ENCODE measurements around the gene CEP41.
"Not testable (repeated sequence)": the region's sequence is repeated elsewhere in the genome, so short reads cannot be mapped to it uniquely, and the experiment has no call there.

The CEP41 gene

DNA sequence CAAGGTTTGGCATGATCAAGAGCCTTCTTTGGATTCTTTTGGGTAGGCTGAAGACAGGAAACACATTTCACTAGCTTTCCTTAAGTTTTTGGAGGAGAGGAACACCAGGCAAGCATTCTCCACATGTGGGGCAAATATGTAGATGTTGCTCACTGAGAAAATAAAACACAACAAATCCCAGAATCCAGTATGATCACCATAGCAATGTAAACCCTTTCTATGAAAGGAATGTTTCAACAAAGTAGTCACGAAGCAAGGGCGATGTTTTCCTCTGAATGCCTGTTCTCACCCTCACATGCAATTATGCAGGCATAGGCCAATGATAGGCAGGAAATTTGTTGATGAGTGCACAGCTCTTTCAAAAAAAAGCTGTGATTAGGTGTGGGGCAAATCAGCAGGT is 20.5 kb upstream of the CEP41 start:
- DNase-seq (ENCODE audit: low spot score) = no peak

- no peak for DNase-seq (ENCODE audit: low spot score)
Observed at GRCh38 chr7:130458257-130458656, 17.4 kb upstream of the CEP41 start.

- DNase-seq (ENCODE audit: low spot score) = no peak
Observed at GRCh38 chr7:130454959-130455358, 14.1 kb upstream of the CEP41 start.

DNA sequence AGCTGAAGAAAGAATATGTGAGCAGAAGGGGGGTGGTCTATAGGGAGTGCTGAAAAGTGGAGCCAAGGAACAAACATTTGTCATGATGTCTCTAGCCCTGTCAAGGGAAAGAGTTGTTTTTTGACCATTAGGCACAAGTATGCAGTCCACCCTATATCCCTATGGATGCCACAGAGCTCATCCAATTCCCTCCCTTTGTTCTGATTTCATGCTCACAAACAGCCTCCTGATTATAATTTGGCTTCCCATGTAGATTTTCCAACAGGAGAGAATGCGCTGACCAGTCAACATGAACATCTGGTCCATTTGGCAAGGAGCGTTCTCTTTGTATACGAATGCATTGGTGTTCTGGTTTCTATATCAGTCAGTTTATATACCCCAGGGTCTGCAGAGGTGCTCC is 12.1 kb upstream of the CEP41 start:
- peak; percentile 81 for DNase-seq (ENCODE audit: low spot score)

- not testable (repeated sequence) for DNase-seq (ENCODE audit: low spot score)
Observed at GRCh38 chr7:130451344-130451743, 10.5 kb upstream of the CEP41 start.

DNA sequence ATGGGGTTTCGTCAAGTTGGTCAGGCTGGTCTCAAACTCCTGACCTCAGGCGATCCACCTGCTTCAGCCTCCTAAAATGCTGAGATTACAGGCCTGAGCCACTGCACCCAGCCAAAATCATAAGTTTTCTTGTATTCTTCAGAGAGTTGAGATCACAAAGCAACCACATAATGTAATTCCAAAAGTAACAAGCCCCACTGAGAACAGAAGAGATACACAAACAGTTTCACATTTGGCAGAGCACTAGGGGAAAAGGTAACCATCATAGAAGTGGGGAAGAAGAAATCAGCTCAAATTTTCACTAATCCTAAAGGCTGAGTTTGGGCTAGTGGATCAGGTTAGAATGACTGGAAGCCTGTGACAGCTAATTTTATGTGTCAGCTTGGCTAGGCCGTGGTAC is 5.4 kb upstream of the CEP41 start:
- no peak for DNase-seq (ENCODE audit: low spot score)

DNA sequence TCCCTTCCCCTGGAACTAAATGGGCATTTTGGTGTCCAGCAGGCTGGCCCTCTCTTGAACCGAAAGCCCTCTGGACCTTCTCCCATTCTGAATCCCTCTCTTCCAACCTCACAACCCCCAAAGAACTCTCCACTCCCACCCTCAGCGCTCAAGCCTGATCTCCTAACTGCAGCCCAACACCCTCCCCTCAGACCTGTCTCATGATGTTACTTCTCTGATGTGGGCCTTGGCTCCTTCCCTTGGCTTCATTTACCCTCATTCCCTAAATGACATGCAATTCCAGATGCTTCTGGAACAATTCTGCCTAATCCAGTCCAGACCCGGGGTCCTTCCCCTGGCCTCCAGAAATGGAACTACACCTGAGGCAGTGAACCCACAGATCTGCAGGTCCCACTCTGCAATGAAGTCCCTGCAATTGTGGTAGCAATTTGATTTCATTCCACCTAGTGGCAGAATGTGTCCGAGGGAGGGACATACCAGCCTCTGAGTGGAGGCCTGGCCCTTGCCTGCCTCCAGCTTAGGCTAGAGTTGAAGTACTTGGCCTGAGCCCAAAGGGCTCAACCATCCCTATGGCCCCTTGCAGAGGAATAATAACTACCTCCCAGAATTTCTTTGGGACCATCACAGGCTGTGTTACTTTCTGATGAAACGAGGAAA is 4.1 kb upstream of the CEP41 start:
- no peak for DNase-seq (ENCODE audit: low spot score)

DNA sequence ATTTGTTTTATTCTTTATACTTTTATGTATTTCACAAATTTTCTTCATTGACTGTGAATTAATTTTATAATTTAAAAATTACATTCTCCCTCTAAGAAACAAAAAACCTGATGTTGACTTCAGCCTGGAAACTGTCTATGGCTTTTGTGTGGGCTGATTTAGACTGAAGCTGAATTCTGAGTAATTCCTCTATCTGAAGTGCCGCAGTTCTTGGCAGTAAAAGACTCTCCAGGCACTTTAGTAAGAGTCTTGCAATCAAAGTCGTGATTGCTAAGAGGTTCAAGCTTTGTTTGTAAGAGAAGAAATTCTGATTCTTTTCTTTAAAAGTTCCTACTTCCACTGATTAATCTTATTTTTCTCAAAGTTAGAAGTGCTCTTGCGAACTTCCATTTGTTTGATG is 3.4 kb upstream of the CEP41 start:
- DNase-seq (ENCODE audit: low spot score) = no peak

- no peak for DNase-seq (ENCODE audit: low spot score)
Observed at GRCh38 chr7:130442601-130443000, 1.8 kb upstream of the CEP41 start.

DNA sequence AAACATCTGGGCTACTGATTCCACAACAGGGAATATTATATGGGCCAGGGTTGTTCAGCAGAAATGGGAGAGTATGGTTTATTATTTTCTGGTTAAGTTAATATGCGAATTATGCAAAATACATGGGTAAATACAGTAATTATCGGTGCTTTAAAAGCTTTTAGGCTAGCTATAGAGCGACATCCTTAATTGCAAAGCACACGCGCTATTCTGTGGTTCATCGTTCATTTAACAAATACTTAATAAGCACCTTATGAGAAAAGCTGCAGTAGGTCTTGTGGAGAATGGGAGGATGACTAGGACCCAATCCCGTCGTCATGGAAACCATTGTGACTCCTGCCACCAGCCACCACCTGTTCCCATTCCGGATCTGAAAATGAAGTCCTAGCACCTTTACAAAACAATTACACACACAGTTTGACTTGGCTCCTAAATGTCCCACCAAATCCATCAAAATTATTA is 623 bp upstream of the CEP41 start:
- no peak for DNase-seq (ENCODE audit: low spot score)

- DNase-seq (ENCODE audit: low spot score) = no peak
Observed at GRCh38 chr7:130436253-130436652, 4.6 kb downstream of the CEP41 start.

DNA sequence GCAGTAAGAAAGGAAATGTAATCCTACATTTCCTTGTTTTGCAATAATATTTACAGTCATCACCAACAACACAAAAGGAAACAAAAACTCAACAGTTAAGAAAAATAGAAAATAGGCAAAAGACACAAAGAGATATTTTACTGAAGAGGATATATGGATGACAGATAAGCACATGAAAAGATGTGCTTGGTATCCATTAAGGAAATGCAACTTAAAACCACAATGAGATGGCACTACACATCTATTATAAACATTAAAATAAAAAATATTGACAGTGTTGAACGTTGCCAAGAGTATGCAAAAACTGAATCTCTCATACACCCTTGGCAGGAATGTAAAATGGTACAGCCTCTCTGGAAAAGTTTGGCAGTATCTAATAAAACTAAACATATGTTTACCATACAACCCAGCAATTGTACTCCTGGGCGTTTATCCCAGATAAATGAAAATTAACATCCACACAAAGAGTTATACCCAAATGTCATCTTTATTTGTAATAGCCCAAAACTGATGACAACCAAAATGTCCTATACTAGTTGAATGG is 5.4 kb downstream of the CEP41 start:
- DNase-seq (ENCODE audit: low spot score) = no peak

GRCh38 chr7:130433301-130433700 is 7.5 kb downstream of the CEP41 start:
- no peak for DNase-seq (ENCODE audit: low spot score)

- no peak for DNase-seq (ENCODE audit: low spot score)
Observed at GRCh38 chr7:130432886-130433285, 7.9 kb downstream of the CEP41 start.

- peak; percentile 90 for DNase-seq (ENCODE audit: low spot score)
Observed at GRCh38 chr7:130430841-130431666, 9.8 kb downstream of the CEP41 start.

DNA sequence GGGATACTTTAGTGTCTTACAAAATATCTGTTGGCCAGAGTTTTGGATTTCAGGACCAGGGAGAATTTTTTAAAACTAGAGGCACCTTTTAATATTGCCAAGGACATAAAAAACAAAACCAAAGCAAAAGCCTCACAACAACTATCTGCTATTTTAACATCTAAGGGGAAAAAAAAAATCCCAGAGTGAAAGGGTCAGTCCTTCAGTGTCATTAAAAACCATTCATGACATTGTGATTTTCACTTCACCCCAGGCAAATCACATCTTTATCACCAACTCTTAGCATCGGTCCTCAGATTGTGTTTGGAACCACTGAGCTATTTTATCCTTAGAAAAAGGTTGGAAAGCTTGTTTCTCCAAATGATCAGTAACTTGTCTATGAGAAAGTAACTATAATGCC is 10.7 kb downstream of the CEP41 start:
- DNase-seq (ENCODE audit: low spot score) = no peak

DNA sequence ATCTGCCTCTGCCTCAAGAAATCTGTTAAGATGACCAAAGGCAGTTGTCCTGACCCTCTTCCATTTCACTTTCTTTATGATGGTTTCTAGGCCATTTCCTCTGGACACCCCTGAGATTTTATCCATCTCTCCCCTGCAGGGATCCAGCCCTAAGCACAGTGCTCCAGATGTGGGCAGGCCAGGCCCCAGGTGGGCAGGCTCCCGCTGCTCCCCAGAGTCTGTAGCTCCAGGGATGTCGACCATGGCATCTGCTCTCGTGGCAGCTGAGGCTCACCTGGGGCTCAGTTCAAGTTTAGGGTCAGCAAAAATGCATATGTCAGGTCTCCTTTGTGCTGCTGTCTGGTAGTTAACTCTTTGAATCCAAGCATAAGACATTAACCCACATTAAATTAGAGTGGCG is 11.8 kb downstream of the CEP41 start:
- no peak for DNase-seq (ENCODE audit: low spot score)

DNA sequence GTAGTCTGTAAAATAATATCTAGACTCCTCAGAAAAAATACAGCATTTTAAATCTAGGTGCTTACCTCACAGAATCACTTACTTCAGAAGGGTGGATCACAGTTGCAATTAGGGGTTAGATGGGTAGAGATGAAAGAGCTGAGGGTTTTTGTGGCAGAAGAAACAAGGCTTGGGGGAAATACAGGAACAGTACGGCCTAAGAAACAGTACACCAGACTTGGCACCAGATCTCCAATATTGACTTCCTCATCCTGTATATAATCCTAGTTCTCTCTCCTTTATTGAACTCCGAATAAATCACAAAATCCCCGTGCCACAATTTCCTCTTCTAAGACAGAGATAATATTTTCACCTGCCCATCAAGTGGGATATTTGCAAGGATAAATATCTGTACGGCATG is 14.3 kb downstream of the CEP41 start:
- DNase-seq (ENCODE audit: low spot score) = no peak

DNA sequence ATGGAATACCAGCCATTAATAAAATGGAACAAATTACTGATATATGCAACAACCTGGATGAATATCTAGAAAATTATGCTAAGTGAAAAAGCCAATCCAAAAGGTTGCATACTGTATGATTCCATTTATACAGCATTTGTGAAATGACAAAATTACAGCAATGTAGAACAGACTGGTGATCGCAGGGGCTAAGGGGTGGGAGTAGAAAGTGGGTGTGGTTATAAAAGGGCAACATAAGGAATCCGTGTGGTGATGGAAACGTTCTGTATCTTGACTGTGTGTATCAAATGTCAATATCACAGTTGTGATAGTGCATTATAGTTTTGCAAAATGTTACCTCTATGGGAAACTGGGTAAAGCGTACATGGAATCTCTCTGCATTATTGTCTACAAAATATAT is 15.0 kb downstream of the CEP41 start:
- DNase-seq (ENCODE audit: low spot score) = no peak

DNA sequence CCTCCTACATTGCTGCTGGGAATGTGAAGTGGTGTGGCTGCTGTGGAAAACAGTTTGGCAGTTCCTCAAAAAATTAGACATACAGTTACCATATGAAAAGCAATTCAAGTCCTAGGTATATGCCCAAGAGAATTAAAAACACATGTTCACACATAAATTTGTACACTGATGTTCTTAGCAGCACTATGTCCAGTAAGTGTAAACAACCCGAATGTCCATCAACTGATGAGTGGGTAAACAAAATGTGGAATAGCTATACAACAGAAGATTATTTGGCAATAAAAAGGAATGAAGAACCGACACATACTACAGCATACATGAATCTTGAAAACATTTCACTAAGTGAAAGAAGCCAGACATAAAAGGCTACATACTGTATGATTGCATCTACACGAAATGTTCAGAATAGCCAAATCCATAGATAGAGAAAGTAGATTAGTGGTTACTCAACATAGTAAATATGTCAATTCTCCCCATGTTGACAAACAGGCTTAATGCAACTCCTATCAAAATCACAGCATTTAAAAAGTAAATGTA is 17.2 kb downstream of the CEP41 start:
- DNase-seq (ENCODE audit: low spot score) = no peak

GRCh38 chr7:130421684-130422083 is 19.1 kb downstream of the CEP41 start:
- DNase-seq (ENCODE audit: low spot score) = no peak

GRCh38 chr7:130420943-130421578 is 19.8 kb downstream of the CEP41 start:
- DNase-seq (ENCODE audit: low spot score) = no peak

DNA sequence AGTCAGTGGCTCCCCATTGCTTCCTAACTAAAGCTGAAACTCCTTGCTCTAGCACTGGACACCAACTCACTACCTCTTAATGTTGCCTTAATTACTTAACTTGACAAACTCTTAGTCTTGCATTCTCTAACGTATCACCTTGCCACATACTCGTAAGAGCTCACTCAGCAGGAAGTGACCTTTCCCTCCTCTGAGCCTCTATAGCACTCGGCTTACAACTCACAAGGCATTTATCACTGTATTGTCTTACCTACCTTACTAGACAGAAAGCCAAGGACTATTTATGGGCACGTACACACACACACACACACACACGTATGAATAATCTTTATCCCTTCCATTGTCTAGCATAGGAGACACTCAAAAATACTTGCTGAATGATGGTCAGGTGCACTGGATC is 21.2 kb downstream of the CEP41 start:
- no peak for DNase-seq (ENCODE audit: low spot score)
